Left lung (tissue), 10 donors: ENCODE results near the gene PNKD. TPM values are rescaled to one million over a fixed set of nuclear protein-coding genes. Genes with fewer than 3 reads are reported as not detected.
A peak's percentile ranks its signal among the peaks of the same experiment; 100 is the strongest.

Source experiments
- ATAC-seq: fragments of 200-7000 bp; cut with Tn5 transposase; one replicate; pipeline ENCODE4 v1.9.1; 2020; ENCODE audit warnings: moderate library complexity
- DNase-seq, 4 donors: peaks; one replicate each; pipeline ENCODE4 v3.0.0-alpha.2; 2013 to 2020
- H3K27ac ChIP-seq, 2 donors: fragments of 200-600 bp; sonication (generic) in 1 of 2; one replicate each; pipeline versions ENCODE4 v1.5.0 to v1.8.0; 2020 to 2021
- H3K27me3 ChIP-seq, 2 donors: fragments of 200-600 bp; sonication (generic) in 1 of 2; one replicate each; pipeline versions ENCODE4 v1.5.0 to v1.8.0; 2020 to 2021
- H3K36me3 ChIP-seq, 2 donors: fragments of 200-600 bp; sonication (generic) in 1 of 2; one replicate each; pipeline versions ENCODE4 v1.5.0 to v1.8.0; 2020 to 2021
- H3K4me1 ChIP-seq, 2 donors: fragments of 200-600 bp; one replicate each; pipeline ENCODE4 v1.8.0; 2021
- H3K4me3 ChIP-seq, 2 donors: fragments of 200-600 bp; sonication (generic) in 1 of 2; one replicate each; pipeline versions ENCODE4 v1.5.0 to v1.8.0; 2020 to 2021; ENCODE audit warnings: mild to moderate bottlenecking in 1 of 2
- H3K9me3 ChIP-seq, 2 donors: fragments of 200-600 bp; sonication (generic) in 1 of 2; one replicate each; pipeline versions ENCODE4 v1.5.0 to v1.8.0; 2020 to 2021
- intact Hi-C, 2 donors: fragments of 100-400 bp; cut with DNase I; formaldehyde crosslinking; loops; one replicate each; pipeline versions ENCODE4 v1.11.2 to v1.14.2; 2022
- polyA plus RNA-seq, 6 donors: library from polyadenylated mRNA; unstranded; fragments of 120-200 nt; gene quantifications; one replicate each; pipeline ENCODE4 v1.2.1, GENCODE V29; 2013; ENCODE audit not compliant: insufficient read length in 6 of 6
- total RNA-seq, 2 donors: library from RNA; stranded (reverse); fragmentation: NEBNext Ultra II Directional; extraction: Animal tissue kit (Norgen Biotek cat#: 25700); gene quantifications; one replicate each; pipeline ENCODE4 v1.2.1, GENCODE V29; 2021
- TF ChIP-seq, protein P1 (sequence below), 2 donors: fragments of 200-600 bp; sonication (generic) in 1 of 2; IDR thresholded peaks; one replicate each; pipeline versions ENCODE4 v1.5.0 to v1.8.0; 2021; ENCODE audit warnings: antibody characterized with exemption in 2 of 2
- donor health status: DM: no; HTN: yes; CAD: no.
- donor health status: DM: no; HTN: no; CAD: no.

Gene PNKD
- total and polyA plus RNA-seq, 8 donors: 58.2 to 96.8 (median 62.4) TPM

DNA sequence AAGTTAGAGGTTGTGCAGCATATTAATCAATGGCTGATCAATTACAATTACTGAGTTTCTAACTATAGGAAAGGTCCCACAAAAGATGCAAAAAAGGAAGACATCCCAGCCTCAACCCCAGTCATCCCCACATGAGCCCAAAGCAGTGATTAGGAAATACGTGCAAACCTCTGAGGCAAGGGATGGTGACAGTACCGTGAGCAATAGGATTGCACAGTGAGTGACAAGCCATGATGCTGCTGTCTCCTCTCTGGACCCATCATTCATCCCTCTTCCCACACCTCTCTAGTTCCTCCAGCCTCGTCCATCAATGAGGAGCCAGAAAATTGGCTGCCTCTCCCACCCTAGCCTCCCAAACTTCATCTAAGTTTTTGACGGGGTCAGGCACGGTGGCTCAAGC is 107.7 kb downstream of the PNKD start:
- no peaks in the 10 kb centered on the region for H3K36me3 ChIP-seq
- H3K27ac ChIP-seq: peak overlapping the region in 1 of 2 donors; percentile 69
- H3K9me3 ChIP-seq: no peaks in the 10 kb centered on the region
- H3K27me3 ChIP-seq: no peaks in the 10 kb centered on the region
- peaks cover 0 to 32% of the 10 kb centered on the region in 2 donors for H3K4me1 ChIP-seq
- DNase-seq (no peak), ATAC-seq (peak; percentile 40)
- TF ChIP-seq, protein P1, sequence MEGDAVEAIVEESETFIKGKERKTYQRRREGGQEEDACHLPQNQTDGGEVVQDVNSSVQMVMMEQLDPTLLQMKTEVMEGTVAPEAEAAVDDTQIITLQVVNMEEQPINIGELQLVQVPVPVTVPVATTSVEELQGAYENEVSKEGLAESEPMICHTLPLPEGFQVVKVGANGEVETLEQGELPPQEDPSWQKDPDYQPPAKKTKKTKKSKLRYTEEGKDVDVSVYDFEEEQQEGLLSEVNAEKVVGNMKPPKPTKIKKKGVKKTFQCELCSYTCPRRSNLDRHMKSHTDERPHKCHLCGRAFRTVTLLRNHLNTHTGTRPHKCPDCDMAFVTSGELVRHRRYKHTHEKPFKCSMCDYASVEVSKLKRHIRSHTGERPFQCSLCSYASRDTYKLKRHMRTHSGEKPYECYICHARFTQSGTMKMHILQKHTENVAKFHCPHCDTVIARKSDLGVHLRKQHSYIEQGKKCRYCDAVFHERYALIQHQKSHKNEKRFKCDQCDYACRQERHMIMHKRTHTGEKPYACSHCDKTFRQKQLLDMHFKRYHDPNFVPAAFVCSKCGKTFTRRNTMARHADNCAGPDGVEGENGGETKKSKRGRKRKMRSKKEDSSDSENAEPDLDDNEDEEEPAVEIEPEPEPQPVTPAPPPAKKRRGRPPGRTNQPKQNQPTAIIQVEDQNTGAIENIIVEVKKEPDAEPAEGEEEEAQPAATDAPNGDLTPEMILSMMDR (IDR thresholded peaks at IDR 0.05): no peak
- intact Hi-C loops: no loop called here
- H3K4me3 ChIP-seq: no peak overlapping the region

DNA sequence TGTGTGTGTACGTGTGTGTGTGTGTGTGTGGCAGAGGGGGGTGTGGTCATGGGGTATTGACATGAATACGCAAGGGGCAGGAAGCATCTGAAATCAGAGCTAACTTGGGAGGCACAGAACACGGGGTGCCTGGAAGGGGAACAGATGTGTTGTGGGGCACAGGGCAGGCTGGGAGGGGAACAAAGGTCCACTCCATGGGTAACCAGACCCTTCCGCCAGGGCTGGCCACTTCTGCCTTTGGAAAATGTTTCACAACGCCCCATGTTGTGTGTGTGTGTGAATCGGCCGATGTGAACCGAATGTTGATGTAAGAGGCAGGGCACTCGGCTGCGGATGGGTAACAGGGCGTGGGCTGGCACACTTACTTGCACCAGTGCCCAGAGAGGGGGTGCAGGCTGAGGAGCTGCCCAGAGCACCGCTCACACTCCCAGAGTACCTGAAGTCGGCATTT is 111.6 kb downstream of the PNKD start, which contains the start of gene SLC11A1:
Gene SLC11A1, plus strand, starts transcription at position 358 of the 451 bp plus-strand sequence. CDS start 96 bp downstream, outside the sequence.
- Histone ChIP-seq H3K27ac (peak within 1 kb of the TSS; percentile 56 to 89), H3K27me3 (no peaks in the 10 kb centered on the region), H3K9me3 (no peaks in the 10 kb centered on the region), H3K4me1 (peaks cover 0 to 53% of the 10 kb centered on the region in 2 donors), H3K36me3 (peaks cover 0 to 26% of the 10 kb centered on the region in 2 donors), H3K4me3 (peak within 1 kb of the TSS in 1 of 2 donors; percentile 55)
- ATAC-seq (peak; percentile 75), DNase-seq (peak in 2 of 4 donors; percentile 88 to 92)
- TF ChIP-seq, protein P1 (IDR thresholded peaks at IDR 0.05): peak in 1 of 2 donors; percentile 9
- intact Hi-C loops: no loop called here

DNA sequence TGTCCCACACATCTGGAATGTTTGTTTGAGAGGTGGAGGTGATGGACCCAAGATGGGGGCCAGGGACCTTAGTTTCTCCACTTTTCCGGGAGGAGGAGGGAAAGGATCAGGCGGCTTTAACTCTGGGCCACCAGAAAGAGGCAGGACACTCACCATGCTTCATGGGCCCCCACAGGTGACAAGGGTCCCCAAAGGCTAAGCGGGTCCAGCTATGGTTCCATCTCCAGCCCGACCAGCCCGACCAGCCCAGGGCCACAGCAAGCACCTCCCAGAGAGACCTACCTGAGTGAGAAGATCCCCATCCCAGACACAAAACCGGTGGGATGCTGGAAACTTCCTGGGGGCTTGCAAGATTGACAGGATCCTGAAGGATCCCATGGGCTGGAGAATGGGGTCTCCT is 112.5 kb downstream of the PNKD start:
- peak overlapping the region; percentile 56 to 89 for H3K27ac ChIP-seq
- no peak for DNase-seq
- H3K4me1 ChIP-seq: peaks cover 0 to 56% of the 10 kb centered on the region in 2 donors
- no peaks in the 10 kb centered on the region for H3K27me3 ChIP-seq
- TF ChIP-seq, protein P1 (IDR thresholded peaks at IDR 0.05): no peak
- H3K4me3 ChIP-seq: peak overlapping the region in 1 of 2 donors; percentile 55
- ATAC-seq: no peak
- intact Hi-C loops: no loop called here
- H3K36me3 ChIP-seq: peaks cover 0 to 33% of the 10 kb centered on the region in 2 donors
- no peaks in the 10 kb centered on the region for H3K9me3 ChIP-seq

DNA sequence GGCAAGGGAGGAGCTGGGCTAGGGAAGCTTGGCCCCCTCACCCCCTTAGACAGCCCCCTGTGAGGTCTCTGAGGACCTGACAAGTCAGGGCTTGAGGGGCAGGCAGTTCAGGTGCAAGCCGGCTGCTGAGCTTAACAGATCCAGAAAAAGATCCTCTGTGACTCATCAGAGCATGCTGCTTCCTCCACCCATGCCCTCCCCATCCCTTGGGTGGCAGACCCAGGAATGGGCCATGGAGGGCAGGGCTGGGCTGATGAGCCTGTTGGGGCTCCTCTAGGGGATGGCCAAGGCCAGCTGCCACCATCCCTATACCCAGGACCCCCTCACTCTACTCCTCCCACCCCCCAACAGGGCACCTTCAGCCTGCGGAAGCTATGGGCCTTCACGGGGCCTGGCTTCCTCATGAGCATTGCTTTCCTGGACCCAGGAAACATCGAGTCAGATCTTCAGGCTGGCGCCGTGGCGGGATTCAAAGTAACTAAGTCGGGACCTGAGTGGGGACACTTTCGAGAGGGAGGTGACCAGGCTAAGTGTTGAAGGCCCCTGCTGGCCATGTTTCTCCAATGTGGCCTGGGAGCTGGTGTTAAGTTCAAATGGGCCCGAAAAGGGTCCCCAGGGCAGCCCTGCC is 113.7 kb downstream of the PNKD start:
- DNase-seq: peak in 1 of 4 donors; percentile 72
- Histone ChIP-seq H3K9me3 (no peaks in the 10 kb centered on the region), H3K27ac (peak overlapping the region; percentile 56 to 89), H3K4me3 (peak overlapping the region in 1 of 2 donors; percentile 55), H3K36me3 (peaks cover 0 to 45% of the 10 kb centered on the region in 2 donors), H3K27me3 (no peaks in the 10 kb centered on the region), H3K4me1 (peaks cover 0 to 57% of the 10 kb centered on the region in 2 donors)
- intact Hi-C loops: no loop called here
- ATAC-seq: no peak
- TF ChIP-seq, protein P1 (IDR thresholded peaks at IDR 0.05): no peak

- H3K9me3 ChIP-seq: no peaks in the 10 kb centered on the region
- H3K4me3 ChIP-seq: peak overlapping the region in 1 of 2 donors; percentile 55
- H3K36me3 ChIP-seq: peaks cover 0 to 54% of the 10 kb centered on the region in 2 donors
- no peaks in the 10 kb centered on the region for H3K27me3 ChIP-seq
- intact Hi-C loops: no loop called here
- H3K27ac ChIP-seq: no peak overlapping the region
- TF ChIP-seq, protein P1 (IDR thresholded peaks at IDR 0.05): no peak
- DNase-seq (peak in 1 of 4 donors; percentile 47), ATAC-seq (no peak)
- H3K4me1 ChIP-seq: peaks cover 0 to 66% of the 10 kb centered on the region in 2 donors
Observed at GRCh38 chr2:218384975-218385374, 114.7 kb downstream of the PNKD start.
